Neuron (in vitro differentiated cells): ENCODE results near the gene SYT10.

Experiments
- H2AFZ ChIP-seq: one replicate; pipeline ENCODE4 v1.6.1; 2013; ENCODE audit warnings: low read depth, mild to moderate bottlenecking, inconsistent platforms, low read length, moderate library complexity
- H3K27me3 ChIP-seq: one replicate; pipeline ENCODE4 v1.6.1; 2013; ENCODE audit warnings: low read length; ENCODE audit not compliant: insufficient read depth
- H3K36me3 ChIP-seq: one replicate; pipeline ENCODE4 v1.6.1; 2013; ENCODE audit warnings: low read length; ENCODE audit not compliant: insufficient read depth
- H3K4me1 ChIP-seq: one replicate; pipeline ENCODE4 v1.6.1; 2013; ENCODE audit warnings: low read length; ENCODE audit not compliant: insufficient read depth
- H3K4me3 ChIP-seq: 2 replicates; pipeline ENCODE4 v1.5.1; 2013; ENCODE audit warnings: mild to moderate bottlenecking, low read length, moderate library complexity
- H3K9me3 ChIP-seq: one replicate; pipeline ENCODE4 v1.6.1; 2013; ENCODE audit warnings: low read length

SYT10 gene, protein sequence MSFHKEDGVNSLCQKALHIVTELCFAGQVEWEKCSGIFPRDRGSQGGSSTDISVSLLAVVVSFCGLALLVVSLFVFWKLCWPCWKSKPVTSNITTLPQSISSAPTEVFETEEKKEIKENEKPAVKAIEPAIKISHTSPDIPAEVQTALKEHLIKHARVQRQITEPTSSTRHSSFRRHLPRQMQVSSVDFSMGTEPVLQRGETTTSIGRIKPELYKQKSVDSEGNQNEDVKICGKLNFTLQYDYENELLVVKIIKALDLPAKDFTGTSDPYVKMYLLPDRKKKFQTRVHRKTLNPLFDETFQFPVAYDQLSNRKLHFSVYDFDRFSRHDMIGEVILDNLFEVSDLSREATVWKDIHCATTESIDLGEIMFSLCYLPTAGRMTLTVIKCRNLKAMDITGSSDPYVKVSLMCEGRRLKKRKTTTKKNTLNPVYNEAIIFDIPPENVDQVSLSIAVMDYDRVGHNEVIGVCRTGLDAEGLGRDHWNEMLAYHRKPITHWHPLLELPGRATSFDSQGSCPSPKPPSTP

DNA sequence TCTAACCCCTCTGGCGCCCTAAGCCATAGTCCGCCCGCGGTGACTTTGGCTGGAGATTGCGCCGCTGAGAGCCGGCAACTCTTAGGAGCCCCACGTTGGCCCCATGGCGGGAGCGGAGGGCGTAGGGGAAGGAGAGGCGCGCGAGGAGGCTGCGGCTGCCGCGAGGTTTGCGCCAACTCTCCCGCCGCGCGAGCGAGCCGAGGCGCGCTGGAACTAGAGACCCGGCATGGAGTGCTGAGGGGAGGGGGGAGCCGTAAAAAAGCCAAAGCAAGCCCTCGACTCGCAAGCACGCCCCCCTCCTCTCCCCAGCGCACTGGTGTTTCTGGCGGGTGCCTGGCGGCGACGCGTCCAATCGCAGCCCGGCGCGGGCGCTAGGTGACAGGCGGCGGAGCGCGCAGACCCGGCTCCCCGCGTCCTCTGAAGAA is at the start of gene SYT10:
Gene SYT10, minus strand, starts transcription at position 233 of the 425 bp plus-strand sequence. CDS start 297 bp downstream, outside the sequence.
- no peaks in the 10 kb centered on the region for H3K36me3 ChIP-seq
- H3K4me3 ChIP-seq = peak within 1 kb of the TSS; percentile 88
- no peaks in the 10 kb centered on the region for H3K27me3 ChIP-seq
- no peaks in the 10 kb centered on the region for H3K9me3 ChIP-seq
- no peaks in the 10 kb centered on the region for H3K4me1 ChIP-seq
- H2AFZ ChIP-seq = peak within 1 kb of the TSS; percentile 100

DNA sequence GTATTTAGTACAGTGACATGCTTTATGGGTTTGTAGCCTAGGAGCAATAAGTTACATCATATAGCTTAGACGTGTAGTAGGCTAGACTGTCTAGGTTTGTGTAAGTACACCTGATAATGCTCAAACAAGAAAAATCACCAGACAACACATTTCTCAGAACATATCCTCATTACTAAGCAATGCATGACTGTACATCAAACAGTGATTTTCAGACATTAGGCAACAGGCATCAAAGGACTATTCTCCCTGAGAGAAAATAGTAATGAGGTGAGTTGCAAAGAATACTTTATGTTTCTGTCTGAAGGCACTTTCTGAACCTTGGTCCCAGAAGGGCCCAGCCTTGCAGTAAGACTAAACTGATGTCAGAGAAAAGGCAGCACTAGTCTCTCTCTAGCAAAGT is 48.4 kb upstream of the SYT10 start:
- H3K4me1 ChIP-seq = no peaks in the 10 kb centered on the region
- H3K27me3 ChIP-seq = no peaks in the 10 kb centered on the region
- H2AFZ ChIP-seq = no peak overlapping the region
- no peak overlapping the region for H3K4me3 ChIP-seq
- no peaks in the 10 kb centered on the region for H3K36me3 ChIP-seq
- H3K9me3 ChIP-seq = no peaks in the 10 kb centered on the region

DNA sequence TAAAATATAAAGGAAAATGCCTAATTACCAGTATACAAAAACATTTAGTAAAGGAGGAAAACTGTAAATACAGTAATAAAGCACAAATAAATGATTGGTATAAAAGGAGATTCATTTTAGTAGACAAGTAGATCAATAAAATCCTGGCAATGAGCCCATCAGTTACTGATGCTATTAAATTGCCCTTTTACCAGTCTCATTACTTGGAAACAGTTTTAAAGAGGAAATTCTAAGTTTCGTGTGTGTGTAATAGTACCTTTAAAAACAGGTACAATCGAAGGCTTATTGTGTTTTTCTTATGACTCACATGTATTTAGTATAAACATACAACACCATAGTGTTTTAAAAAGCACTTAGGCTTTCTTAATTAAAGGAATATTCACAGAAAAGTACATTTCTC is 46.4 kb upstream of the SYT10 start:
- Histone ChIP-seq H3K36me3 (no peaks in the 10 kb centered on the region), H3K9me3 (no peaks in the 10 kb centered on the region), H2AFZ (no peak overlapping the region), H3K27me3 (no peaks in the 10 kb centered on the region), H3K4me3 (no peak overlapping the region), H3K4me1 (no peaks in the 10 kb centered on the region)

DNA sequence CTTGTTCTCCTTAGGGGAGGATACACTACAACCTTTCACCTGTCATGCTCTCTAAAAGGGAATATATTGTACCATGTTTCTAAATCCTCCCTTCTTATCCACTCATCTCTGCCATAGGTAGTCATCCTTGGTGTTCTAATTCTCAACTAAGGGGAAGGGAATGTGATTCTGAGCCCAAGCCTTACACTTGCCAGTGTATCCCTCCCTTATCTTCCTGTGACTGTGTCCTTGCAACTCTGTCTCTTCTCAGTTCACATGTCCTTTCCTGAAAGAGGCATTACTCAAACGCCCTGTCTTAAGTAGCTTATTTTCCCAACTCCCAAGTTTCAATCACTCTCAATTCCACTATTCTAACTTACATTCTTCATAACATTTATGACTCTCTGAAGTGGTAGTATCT is 44.5 kb upstream of the SYT10 start:
- no peak overlapping the region for H2AFZ ChIP-seq
- no peaks in the 10 kb centered on the region for H3K4me1 ChIP-seq
- no peaks in the 10 kb centered on the region for H3K27me3 ChIP-seq
- H3K9me3 ChIP-seq = no peaks in the 10 kb centered on the region
- no peaks in the 10 kb centered on the region for H3K36me3 ChIP-seq
- no peak overlapping the region for H3K4me3 ChIP-seq

DNA sequence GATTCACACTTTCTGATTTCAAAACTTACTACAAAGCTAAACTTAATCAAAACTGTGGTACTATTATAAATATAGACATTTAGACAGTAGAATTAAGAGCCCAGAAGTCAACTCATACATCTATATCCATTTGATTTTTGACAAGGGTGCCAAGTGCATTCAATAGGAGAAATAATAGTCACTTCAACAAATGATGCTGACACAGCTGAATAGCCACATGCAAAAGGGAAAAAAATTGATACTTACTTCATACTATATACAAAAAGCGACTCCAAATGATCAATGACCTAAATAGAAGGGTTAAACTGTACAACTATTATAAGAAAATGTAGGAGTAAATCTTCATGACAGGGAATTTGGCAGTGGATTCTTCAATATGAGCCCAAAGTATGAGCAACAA is 40.7 kb upstream of the SYT10 start:
- Histone ChIP-seq H3K36me3 (no peaks in the 10 kb centered on the region), H3K4me1 (no peaks in the 10 kb centered on the region), H3K9me3 (no peaks in the 10 kb centered on the region), H3K4me3 (no peak overlapping the region), H2AFZ (no peak overlapping the region), H3K27me3 (no peaks in the 10 kb centered on the region)

DNA sequence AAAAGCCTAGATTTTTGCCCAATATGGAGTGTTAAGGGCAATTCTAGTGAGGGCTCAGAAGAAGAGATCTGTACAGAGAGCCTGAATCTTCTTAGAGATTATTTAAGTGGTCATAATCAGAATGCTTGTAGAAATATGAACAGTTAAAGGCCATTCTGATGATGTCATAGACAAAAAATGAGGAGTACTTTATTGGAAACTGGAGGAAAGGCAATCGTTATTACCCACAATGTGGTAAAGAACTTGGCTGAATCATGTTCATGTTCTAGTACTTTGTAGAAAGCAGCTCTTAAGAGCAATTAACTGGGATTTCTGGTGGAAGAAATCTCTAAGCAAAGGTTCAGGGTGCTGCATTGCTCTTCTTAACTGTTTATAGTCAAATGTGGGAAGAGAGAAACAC is 36.4 kb upstream of the SYT10 start:
- no peaks in the 10 kb centered on the region for H3K27me3 ChIP-seq
- no peaks in the 10 kb centered on the region for H3K36me3 ChIP-seq
- H3K4me1 ChIP-seq = no peaks in the 10 kb centered on the region
- no peaks in the 10 kb centered on the region for H3K9me3 ChIP-seq
- no peak overlapping the region for H3K4me3 ChIP-seq
- no peak overlapping the region for H2AFZ ChIP-seq

DNA sequence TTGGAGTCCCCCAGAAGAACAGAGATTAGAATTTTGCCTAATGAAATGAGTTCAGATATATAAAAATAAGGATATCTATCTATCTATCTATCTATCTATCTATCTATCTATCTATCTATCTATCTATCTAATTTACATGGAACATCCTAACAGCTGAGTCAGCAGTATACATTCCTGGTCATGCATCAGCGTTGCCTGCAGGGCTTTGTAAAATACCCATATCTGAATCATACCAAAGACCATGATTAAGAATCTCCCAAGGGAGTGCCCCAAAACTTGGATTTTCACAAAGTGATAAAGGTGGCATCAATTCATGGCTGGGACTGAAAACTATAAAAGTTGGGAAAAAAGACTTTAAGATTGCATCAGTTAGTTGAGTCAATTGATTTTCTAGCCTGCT is 32.7 kb upstream of the SYT10 start:
- H3K27me3 ChIP-seq = no peaks in the 10 kb centered on the region
- no peaks in the 10 kb centered on the region for H3K9me3 ChIP-seq
- no peaks in the 10 kb centered on the region for H3K36me3 ChIP-seq
- no peak overlapping the region for H3K4me3 ChIP-seq
- no peak overlapping the region for H2AFZ ChIP-seq
- no peaks in the 10 kb centered on the region for H3K4me1 ChIP-seq

DNA sequence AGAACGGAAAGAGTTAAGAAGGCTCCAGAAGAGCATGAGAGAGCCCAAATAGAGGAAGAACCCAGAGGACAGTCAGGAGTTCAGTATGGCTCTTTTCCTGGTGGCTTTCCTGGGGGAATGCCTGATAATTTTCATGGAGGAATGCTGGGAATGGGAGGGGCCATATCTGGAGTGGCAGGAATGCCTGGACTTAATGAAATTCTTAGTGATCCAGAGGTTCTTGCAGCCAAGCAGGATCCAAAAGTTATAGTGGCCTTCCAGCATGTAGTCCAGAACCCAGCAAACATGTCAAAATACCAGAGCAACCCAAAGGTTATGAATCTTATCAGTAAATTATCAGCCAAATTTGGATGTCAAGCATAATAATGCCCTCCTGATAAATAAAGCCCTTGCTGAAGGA is 15.5 kb upstream of the SYT10 start:
- no peaks in the 10 kb centered on the region for H3K9me3 ChIP-seq
- H2AFZ ChIP-seq = no peak overlapping the region
- no peaks in the 10 kb centered on the region for H3K36me3 ChIP-seq
- no peak overlapping the region for H3K4me3 ChIP-seq
- H3K4me1 ChIP-seq = no peaks in the 10 kb centered on the region
- no peaks in the 10 kb centered on the region for H3K27me3 ChIP-seq

DNA sequence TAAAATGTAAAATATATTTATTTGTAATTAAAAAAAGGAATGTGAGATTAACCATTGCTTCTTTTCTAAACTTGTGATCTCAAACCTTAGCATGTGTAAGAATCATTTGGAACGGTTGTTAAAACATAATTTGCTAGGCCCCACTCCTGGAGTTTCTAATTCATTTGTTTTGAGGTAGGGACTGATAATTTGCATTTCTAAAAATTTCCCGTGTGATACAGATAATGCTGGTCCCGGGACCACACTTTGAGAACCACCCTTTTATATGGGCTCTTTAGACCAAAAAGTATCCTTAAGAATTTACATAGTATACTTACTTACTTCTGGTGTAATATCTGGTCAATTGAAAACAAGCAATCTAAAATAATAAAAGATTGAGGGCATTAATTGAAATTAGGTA is 10.9 kb upstream of the SYT10 start:
- no peaks in the 10 kb centered on the region for H3K27me3 ChIP-seq
- no peak overlapping the region for H3K4me3 ChIP-seq
- H3K4me1 ChIP-seq = no peaks in the 10 kb centered on the region
- no peak overlapping the region for H2AFZ ChIP-seq
- H3K36me3 ChIP-seq = no peaks in the 10 kb centered on the region
- H3K9me3 ChIP-seq = no peaks in the 10 kb centered on the region

DNA sequence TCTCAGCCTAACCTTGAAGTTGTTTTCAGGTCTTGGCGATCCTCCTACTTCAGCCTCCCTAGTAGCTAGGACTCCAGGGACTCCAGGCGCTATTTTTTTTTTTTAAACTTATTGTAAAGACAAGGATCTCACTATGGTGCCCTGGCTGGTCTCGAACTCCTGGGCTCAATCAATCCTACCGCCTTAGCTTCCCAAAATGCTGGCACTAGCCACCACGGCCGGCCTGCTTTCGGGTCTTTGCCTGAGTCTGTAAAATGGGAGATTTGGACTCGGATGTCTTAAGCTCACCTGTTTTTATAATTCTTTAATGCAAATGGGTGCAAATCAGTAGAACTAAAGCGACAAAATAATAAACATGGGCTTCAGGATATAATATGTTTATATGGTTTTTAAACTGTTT is 858 bp upstream of the SYT10 start:
- Histone ChIP-seq H3K9me3 (no peaks in the 10 kb centered on the region), H3K4me3 (peak overlapping the region; percentile 88), H3K27me3 (no peaks in the 10 kb centered on the region), H3K36me3 (no peaks in the 10 kb centered on the region), H2AFZ (no peak overlapping the region), H3K4me1 (no peaks in the 10 kb centered on the region)

DNA sequence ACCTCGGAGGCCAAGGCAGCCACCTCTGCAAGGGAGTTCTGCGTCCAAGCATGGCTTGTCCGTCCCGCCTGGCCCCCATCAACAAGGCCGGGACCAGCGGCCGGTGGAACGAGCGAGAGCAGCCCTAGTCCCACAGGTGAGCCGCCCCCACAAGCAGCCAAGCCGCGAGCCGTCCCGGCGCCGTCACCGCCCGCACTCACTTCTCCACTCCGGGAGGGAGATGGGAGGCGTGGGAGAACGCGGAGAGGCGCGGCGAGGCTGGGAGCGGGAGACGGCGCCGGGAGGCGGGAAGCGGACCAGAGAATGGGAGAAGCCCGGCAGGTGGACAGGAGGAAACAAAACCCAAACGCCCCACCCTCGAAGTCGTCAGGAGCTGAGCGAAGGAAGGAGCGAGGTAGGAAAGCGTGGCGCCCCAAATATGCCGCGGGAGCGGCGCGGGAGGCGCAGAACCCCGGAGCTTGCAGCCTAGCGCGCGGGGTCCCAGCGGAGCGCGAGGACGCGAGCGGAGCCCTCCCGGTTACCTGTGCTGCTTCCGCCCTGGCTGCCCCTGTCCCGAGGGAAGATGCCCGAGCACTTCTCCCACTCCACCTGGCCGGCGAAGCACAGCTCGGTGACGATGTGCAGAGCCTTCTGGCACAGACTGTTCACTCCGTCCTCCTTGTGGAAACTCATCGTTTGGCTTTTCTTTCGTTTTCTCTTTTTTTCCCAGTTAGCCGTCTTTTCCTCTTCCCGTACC is 600 bp downstream of the SYT10 start:
- Histone ChIP-seq H3K4me1 (no peaks in the 10 kb centered on the region), H3K36me3 (no peaks in the 10 kb centered on the region), H3K27me3 (no peaks in the 10 kb centered on the region), H2AFZ (peak overlapping the region; percentile 100), H3K4me3 (peak overlapping the region; percentile 88), H3K9me3 (no peaks in the 10 kb centered on the region)

DNA sequence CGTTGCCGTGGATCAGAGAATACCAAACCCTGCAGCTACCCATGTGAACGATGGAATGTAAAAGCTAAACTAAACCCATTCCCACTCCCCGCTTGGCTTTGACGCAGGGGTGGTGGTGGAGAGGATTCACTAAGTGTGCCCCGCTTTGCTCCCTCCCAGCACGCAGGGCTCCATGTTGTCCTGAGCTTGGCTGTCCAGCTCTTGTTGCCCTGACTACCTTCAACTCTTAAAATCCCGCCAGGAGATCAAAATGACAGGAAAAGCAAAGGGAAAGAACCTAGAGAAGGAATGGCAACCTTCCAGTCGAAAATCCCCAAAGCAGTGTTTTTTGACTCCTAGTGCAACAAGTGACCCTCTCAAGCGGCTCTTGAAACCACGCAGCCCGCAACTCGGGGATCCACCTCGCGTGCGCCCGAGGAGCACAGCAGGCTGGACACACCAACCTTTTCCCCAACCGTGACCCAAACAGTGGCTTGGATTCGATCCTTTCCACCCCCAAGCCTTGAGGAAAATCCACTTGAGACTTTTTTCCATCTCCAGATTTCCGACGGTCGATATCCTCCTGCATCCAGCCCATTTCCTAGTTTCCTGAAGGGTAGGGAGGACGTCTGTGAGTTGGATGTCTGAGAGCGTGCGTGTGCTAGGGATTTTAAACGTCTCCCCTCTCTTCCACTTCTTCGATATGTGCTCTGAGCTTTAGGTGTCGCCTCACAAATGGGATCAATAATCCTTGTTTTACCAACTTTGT is 1.4 kb downstream of the SYT10 start:
- no peaks in the 10 kb centered on the region for H3K9me3 ChIP-seq
- H2AFZ ChIP-seq = peak overlapping the region; percentile 100
- no peaks in the 10 kb centered on the region for H3K36me3 ChIP-seq
- H3K27me3 ChIP-seq = no peaks in the 10 kb centered on the region
- no peaks in the 10 kb centered on the region for H3K4me1 ChIP-seq
- H3K4me3 ChIP-seq = peak overlapping the region; percentile 88

DNA sequence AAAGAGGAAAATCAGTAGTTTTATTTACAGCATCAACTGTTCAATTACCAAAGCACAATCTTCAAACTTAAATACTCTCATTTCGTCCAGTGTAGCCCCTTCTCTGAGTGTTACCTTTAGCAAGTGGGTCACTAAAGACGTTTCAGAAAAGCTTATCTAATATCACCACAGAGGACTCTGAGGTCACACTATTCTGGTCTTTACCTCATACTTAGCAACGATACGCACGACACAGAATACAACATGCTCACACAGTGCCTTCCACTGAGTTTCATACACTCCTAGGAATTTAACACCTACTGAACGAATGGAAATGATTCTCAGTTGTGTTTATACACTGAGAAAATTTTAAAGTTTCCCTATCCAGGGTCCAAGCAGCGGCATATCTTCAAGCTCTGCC is 2.0 kb downstream of the SYT10 start:
- H3K36me3 ChIP-seq = no peaks in the 10 kb centered on the region
- H3K27me3 ChIP-seq = no peaks in the 10 kb centered on the region
- H3K9me3 ChIP-seq = no peaks in the 10 kb centered on the region
- no peak overlapping the region for H2AFZ ChIP-seq
- no peaks in the 10 kb centered on the region for H3K4me1 ChIP-seq
- no peak overlapping the region for H3K4me3 ChIP-seq
